Heart left ventricle (tissue), 13 donors: ENCODE measurements around the gene ABCA6.
"Not testable (repeated sequence)": the region's sequence is repeated elsewhere in the genome, so short reads cannot be mapped to it uniquely, and the experiment has no call there.

Source experiments
- CTCF ChIP-seq, 12 donors: fragments of 200-600 bp; sonication (generic) in 4 of 12; IDR thresholded peaks; one replicate each; pipeline versions ENCODE4 v1.5.0 to v1.8.0; 2018 to 2022; ENCODE audit warnings: antibody characterized with exemption in 12 of 12, mild to moderate bottlenecking in 5 of 12
- POLR2A ChIP-seq, 2 donors: fragments of 450-650 bp; IDR thresholded peaks; one replicate each; pipeline ENCODE4 v1.6.1; 2017; ENCODE audit warnings: antibody characterized with exemption in 2 of 2, mild to moderate bottlenecking in 2 of 2, moderate library complexity in 2 of 2
- donor health status: ischemic (EF 13 %, LVEDD 7.1; RV severe dilation, severe dysfunction).
- donor health status: DM: no; HTN: yes; CAD: no.
- donor health status: DM: no; HTN: no; CAD: no.
- donor health status: ischemic (EF 25% LVEDD 6.9; RV normal size, moderate dysfunction).
- donor health status: ischemic (EF 25% LVEDD 5.7; RV mildly dilated, moderate dysfunction).
- donor health status: ischemic (EF 35%, LVEDD 5.7; RV mildly dilated, moderate dysfunction).
- donor health status: nonischemic (EF 11% LVEDD 7.7; RV severe dilation, severe dysfunction).
- donor health status: DM: yes; HTN: yes; CAD: no.
- donor health status: PGD.
- donor health status: ischemic (EF 29% LVEDD 5.4; RV normal size, mild dysfunction).
- donor health status: nonischemic (EF 23%, LVEDD 6.1; RV moderate dilation, normal function).

GRCh38 chr17:69072803-69073256, 68.9 kb downstream of the ABCA6 start:
- not testable (repeated sequence) for TF ChIP-seq CTCF, POLR2A (IDR thresholded peaks at IDR 0.05)
